H1 (cell line): ENCODE measurements around the gene DDX5.
"Not testable (repeated sequence)": the region's sequence is repeated elsewhere in the genome, so short reads cannot be mapped to it uniquely, and the experiment has no call there.

Experiments used
- EZH2 ChIP-seq: fragments of 200-600 bp; sonication (generic); IDR thresholded peaks from 2 replicates; pipeline ENCODE4 v1.7.1; 2012; ENCODE audit warnings: low read depth, mild to moderate bottlenecking, moderate library complexity, low read length, inconsistent platforms; ENCODE audit not compliant: severe bottlenecking
- HDAC6 ChIP-seq: IDR thresholded peaks from one replicate; pipeline ENCODE4 v1.7.1; 2012; ENCODE audit warnings: low read depth, mild to moderate bottlenecking, inconsistent platforms, low read length, moderate library complexity
- MAFK ChIP-seq: IDR thresholded peaks from 2 replicates; pipeline ENCODE4 v1.6.1; 2012; ENCODE audit warnings: low read depth, mild to moderate bottlenecking, improper control_type of control experiment, low read length
- POLR2A ChIP-seq, 2 experiments: IDR thresholded peaks; 1 replicate in 1 of 2; 2 replicates in 1 of 2; pipeline ENCODE4 v1.6.1; 2011; ENCODE audit warnings: low read depth in 2 of 2, low read length in 2 of 2, mild to moderate bottlenecking in 2 of 2; ENCODE audit errors: control extremely low read depth in 1 of 2
- SP4 ChIP-seq: IDR thresholded peaks from 2 replicates; pipeline ENCODE4 v1.6.1; 2012; ENCODE audit warnings: low read length, inconsistent platforms
- SRF ChIP-seq: IDR thresholded peaks from 2 replicates; pipeline ENCODE4 v1.6.1; 2011; ENCODE audit warnings: mild to moderate bottlenecking, low read depth, low read length, moderate library complexity
- TAF1 ChIP-seq: IDR thresholded peaks from 2 replicates; pipeline ENCODE4 v1.6.1; 2011; ENCODE audit warnings: mild to moderate bottlenecking, low read depth, low read length
- TF ChIP-seq, protein P1 (sequence below), 3 experiments: IDR thresholded peaks; 1 replicate in 2 of 3; 2 replicates in 1 of 3; pipeline versions ENCODE4 v1.5.1 to v1.6.1; 2011; ENCODE audit warnings: low read length in 3 of 3, mild to moderate bottlenecking in 3 of 3, inconsistent platforms in 2 of 3, low read depth in 1 of 3, moderate library complexity in 1 of 3; ENCODE audit not compliant: insufficient read depth in 1 of 3; ENCODE audit errors: control extremely low read depth in 1 of 3

DNA sequence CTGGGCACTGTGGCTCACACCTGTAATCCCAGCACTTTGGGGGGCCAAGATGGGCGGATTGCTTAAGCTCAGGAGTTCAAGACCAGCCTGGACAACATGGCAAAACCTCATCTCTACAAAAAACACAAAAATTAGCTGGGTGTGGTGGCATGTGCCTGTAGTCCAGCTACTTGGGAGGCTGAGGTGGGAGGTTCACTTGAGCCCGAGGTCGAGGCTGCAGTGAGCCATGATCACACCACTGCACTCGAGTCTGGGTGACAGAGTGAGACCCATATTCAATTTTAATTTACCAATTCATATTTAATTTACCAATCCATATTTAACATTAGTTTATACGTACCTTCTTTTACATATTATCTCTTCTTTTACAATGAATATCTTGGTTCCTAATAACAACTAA lies 10.8 kb downstream of the DDX5 start:
- TF ChIP-seq, protein P1, sequence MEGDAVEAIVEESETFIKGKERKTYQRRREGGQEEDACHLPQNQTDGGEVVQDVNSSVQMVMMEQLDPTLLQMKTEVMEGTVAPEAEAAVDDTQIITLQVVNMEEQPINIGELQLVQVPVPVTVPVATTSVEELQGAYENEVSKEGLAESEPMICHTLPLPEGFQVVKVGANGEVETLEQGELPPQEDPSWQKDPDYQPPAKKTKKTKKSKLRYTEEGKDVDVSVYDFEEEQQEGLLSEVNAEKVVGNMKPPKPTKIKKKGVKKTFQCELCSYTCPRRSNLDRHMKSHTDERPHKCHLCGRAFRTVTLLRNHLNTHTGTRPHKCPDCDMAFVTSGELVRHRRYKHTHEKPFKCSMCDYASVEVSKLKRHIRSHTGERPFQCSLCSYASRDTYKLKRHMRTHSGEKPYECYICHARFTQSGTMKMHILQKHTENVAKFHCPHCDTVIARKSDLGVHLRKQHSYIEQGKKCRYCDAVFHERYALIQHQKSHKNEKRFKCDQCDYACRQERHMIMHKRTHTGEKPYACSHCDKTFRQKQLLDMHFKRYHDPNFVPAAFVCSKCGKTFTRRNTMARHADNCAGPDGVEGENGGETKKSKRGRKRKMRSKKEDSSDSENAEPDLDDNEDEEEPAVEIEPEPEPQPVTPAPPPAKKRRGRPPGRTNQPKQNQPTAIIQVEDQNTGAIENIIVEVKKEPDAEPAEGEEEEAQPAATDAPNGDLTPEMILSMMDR (IDR thresholded peaks at IDR 0.05; ENCODE audit: control extremely low read depth in 1 of 3, insufficient read depth in 1 of 3, low read depth in 1 of 3, low read length in 3 of 3) = not testable (repeated sequence)
- TF ChIP-seq EZH2; MAFK; TAF1; POLR2A (IDR thresholded peaks at IDR 0.05; ENCODE audit: control extremely low read depth in 1 of 2, low read depth in 2 of 2, low read length in 2 of 2); SRF; SP4; HDAC6: not testable (repeated sequence)
